ENCODE results near the gene TBCD.

TBCD gene

DNA sequence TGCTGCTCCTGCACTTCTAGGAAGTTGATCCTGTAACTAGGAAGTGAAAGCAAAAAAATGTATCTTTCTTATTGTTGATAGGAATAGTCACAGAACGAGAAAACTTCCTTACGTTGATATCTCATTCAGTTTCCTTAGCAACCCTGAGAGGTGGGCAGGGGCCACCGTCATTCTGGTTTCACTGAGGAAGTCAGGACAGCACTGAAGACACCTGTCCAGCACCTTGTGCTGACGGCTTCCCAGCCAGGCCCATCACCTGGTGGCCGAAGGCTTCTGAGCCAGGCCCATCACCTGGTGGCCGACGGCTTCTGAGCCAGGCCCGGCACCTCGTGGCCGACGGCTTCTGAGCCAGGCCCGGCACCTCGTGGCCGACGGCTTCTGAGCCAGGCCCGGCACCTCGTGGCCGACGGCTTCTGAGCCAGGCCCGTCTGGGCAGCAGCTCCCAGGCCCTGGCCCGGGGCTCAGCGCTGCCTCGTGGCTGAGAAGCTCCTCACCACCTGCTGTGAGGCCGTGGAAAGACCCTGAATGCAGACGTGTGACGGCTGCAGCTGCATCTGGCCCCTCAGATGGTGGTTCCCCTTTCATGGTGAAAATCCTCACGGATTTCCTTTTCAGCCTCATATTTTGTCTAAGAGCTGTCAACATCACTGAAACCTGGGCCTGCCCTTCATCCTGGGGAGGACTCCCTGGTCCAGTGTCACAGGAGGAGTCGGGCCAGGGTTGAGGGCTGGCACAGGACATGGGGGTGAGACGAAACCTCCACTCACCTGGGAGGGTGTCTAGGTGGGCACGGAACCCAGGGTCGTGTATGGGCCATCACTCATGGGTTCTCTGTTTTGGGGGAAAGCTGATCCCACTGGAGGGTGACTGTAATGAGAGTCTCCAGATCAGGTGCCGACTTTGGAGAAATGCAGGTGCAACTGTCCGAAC lies 121.0 kb downstream of the TBCD start:
- no peak for DNase-seq

DNA sequence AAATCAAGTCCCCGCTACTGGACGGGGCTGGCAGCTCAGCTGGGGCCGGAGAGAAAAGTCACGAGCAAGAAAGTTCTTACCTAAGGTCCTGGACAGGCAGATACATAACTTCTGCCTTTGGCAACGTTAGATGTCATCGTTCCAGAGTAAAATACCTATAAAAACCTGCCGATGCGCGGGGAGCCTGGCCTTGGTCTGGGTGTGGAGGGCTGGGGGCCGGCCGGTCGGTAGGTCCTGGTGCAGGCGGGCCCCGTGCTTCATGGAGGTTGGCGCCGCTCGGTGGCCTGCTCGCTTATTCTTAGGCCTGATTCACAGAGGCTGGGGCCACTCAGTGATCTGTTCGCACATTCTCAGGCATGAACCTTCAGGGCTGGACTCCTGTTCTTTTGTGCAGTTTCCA lies 121.7 kb downstream of the TBCD start:
- no peak for DNase-seq

DNA sequence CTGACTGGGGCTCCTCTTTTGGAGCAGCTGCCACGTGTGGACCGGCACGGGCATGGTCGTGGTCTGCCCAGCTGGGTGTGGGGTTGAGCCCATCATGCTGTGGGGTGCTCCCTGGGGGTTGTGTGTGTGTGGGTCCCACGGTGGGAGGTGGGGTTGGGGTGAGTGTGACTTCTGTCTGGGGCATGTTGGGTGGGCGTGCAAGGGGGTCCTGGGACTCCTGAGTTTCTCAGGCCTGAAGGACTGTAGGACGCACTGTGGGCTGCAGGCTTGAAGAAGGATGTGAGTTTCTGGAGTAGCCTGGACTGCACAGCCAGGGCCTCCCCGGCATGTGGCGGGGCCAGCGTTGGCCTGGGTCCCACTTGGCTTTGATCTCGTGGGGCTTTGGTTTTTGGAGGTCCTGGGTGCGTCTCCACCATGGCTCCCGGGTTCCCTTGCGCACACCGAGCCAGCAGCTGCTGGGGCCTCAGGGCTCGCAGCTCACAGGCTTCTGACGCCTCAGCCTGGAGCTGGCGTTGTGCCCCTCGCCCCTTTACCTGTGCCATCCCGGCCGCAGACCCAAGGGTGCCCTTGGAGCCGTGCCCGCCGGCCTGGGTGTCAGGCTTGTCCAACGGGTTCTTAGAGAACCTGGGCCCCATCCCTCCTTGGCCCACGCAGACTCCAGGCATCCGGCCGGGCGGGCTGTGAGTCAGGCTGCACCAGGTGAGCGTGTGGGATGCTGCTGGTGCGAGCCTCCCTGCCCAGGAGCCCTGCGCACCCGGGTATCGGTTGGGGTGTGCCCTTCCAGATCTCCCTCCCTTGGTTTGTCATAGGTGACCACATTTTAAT lies 122.4 kb downstream of the TBCD start:
- DNase-seq = no peak

DNA sequence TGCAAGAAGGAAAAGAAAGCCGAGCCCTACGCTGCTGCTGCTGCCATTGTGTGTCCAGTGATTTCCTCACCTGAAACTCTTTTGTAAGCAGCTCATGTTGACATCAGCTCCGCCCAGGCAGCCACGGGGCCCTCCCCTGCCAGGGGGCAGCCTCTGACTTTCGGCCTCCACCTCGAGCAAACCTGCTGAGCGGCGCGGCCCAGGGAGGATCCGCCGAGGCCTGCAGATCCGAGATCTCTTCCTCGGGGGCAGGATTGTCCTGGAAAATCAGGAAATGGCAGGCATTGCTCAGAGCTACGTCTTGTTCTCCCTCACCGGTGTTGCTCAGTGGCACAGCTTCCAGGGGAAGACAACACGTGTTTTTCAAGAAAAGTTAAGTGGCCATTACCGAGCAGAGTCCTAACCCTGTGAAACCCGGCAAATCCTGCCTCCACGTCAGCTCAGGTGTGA lies 123.6 kb downstream of the TBCD start:
- no peak for DNase-seq

DNA sequence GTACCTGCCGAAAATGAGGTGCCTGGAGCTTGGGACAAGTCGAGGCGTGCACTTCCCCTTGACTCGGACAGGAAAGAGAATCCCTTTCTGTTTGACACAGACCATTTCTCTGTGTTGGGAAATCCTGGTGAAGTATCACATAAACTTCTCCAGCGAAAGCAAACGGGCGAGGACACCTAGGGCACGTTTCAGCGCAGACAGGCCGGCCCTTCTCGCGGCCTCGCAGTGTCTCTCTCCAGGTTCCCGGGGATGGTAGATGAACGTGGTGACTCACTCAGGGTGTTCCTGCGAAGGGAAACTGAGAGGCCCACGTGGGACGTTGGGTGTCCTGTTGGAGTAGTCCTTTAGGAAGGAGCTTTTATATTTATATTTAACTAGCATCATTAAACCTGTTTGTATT lies 124.3 kb downstream of the TBCD start:
- DNase-seq = no peak

- peak; percentile 82 for DNase-seq
Observed at GRCh38 chr17:82876602-82877379, 124.9 kb downstream of the TBCD start.

GRCh38 chr17:82878527-82878926 lies 126.7 kb downstream of the TBCD start:
- DNase-seq = no peak

GRCh38 chr17:82879241-82879640 lies 127.4 kb downstream of the TBCD start:
- DNase-seq = no peak

GRCh38 chr17:82880620-82881323 lies 128.9 kb downstream of the TBCD start:
- no peak for DNase-seq

DNA sequence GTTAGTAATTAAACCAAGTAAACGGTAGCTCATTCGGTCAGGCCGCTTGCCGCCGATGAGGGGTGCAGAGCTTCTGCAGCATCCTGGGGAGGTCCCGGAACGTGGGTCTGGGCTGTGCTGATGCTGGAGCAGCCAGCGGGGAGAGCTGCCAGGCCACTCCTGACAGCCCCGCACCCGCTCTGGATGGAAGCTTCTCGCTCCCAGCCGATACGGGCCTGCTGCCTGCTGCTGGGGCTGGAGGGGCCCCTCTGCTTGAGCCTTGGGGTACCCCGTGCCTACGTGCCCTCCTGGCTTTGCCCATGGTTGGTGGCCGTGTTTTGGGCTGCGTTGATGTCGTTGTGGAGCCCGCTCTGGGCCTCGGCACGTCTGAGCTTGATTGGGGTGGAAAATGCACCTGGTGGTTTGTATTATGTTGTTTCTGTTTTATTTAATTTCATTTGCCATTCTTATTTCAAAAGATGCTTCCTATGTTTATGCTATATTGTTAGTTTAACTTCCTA lies 129.5 kb downstream of the TBCD start:
- DNase-seq = no peak

GRCh38 chr17:82881900-82882714 lies 130.2 kb downstream of the TBCD start:
- DNase-seq = no peak

- DNase-seq = no peak
Observed at GRCh38 chr17:82882715-82883418, 131.0 kb downstream of the TBCD start.

DNA sequence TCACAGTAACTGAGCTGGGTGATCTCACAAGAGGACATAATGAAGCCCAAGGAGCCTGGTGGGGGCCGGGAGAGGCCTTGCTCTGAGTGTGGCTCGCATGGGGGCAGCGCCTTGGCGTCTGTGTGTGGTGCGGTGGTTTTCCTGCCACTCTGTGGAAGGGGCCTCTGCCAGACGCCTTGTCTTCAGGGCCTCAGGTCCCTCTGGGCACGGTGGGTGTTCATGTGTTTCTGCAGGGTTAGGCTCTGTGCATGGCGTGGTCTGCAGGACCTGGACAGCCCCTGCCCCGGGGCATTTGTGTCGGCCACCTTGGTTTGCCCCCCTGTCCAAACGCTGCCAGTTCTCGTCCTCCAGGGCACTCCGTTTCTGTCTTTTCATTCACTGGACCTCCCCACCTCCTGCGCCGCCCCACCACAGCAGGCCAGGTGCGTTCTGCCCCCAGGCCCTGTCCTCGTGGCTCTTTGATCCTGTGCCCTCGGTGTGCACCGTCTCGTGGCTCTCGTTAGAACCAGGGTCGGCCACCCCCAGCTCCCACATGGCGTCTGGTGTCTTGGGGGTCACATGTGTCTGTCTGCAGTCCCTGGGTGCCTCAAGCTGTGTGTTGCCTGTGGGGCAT lies 131.7 kb downstream of the TBCD start:
- DNase-seq = no peak

GRCh38 chr17:82884341-82884969 lies 132.6 kb downstream of the TBCD start:
- no peak for DNase-seq

GRCh38 chr17:82884970-82885353 lies 133.1 kb downstream of the TBCD start:
- DNase-seq = no peak

GRCh38 chr17:82887255-82888164 lies 135.6 kb downstream of the TBCD start:
- DNase-seq = no peak

DNA sequence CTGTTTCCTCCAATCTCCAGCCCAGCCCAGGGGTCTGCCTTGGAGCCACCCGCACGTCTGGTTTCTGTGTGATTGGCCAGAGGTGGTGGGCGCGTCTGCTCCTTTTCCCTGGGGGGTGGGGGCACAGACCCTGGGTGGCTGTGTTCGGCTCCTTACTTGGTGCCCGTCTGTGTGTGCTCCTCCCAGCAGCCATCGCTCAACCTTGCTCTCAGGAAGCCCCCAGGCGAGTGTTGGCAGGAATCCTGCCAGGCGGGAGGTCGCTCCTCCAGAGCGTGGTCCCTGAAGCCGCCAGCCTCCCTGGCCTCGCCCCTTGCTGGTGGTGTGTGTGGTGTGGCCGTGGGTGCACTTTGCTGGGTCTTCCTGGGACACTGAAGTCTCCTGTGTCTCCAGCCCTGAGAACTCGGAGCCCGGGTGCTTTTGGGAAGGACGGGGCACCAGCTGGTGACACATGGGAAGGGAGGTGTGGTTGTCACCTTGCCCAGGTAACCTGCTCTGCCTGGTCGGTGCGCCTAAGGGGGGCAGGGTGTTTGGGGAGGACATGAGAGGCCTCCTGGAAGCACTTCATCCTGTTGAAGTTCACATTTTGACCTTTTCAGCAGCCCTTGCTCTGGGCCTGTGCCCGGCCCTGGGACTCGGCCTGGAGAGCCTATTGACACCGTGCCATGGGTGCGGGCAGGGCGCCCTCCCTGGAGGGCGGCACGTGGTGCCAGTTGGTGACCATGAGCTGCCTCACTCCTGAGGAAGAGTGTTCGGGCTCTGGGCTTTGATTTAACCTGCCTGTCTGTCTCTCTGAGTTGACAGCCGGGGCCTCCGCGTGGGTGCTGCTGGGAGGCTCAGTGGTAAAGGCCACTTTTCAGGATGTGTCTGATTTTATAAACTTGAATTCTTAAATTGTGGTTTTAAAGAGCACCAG lies 137.0 kb downstream of the TBCD start:
- no peak for DNase-seq
